Upper lobe of left lung (tissue), 4 donors: ENCODE data around the gene GOLGA6D.

Experiments used
- EP300 ChIP-seq, 4 donors: sonication (generic); formaldehyde crosslinking; IDR thresholded peaks; one replicate each; pipeline ENCODE4 v1.5.1; 2017; ENCODE audit warnings: antibody characterized with exemption in 4 of 4, control low read depth in 2 of 4
- POLR2AphosphoS5 ChIP-seq, 2 donors: sonication (generic); formaldehyde crosslinking; IDR thresholded peaks; one replicate each; pipeline ENCODE4 v1.5.1; 2017; ENCODE audit warnings: antibody characterized with exemption in 2 of 2
- TF ChIP-seq, protein P1 (sequence below), 6 experiments: fragments of 450-650 bp in 4 of 6; fragments of 200-600 bp in 2 of 6; sonication (generic) in 2 of 6; IDR thresholded peaks; one replicate each; pipeline ENCODE4 v1.5.1; 2016 to 2019; ENCODE audit warnings: antibody characterized with exemption in 6 of 6

DNA sequence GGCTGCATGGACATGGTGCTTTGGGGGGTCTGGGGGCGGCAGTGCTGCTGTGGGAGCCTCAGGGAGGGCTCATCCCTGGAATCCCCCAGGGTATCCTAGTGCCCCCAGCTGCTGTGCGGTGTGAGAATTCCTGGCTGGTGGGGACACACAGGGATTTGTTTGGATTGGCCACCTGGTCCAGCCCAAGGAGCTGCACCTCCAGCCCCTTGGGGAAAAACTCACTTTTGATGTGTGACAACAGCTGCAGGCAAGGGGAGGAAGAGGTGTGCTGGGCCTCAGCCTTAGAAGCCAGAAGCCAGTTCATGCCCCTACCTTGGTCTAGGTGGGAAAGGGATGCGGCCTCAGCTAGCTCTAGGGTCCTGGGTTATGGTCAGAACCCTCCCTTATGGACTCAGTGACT lies 44.9 kb downstream of the GOLGA6D start:
- TF ChIP-seq, protein P1, sequence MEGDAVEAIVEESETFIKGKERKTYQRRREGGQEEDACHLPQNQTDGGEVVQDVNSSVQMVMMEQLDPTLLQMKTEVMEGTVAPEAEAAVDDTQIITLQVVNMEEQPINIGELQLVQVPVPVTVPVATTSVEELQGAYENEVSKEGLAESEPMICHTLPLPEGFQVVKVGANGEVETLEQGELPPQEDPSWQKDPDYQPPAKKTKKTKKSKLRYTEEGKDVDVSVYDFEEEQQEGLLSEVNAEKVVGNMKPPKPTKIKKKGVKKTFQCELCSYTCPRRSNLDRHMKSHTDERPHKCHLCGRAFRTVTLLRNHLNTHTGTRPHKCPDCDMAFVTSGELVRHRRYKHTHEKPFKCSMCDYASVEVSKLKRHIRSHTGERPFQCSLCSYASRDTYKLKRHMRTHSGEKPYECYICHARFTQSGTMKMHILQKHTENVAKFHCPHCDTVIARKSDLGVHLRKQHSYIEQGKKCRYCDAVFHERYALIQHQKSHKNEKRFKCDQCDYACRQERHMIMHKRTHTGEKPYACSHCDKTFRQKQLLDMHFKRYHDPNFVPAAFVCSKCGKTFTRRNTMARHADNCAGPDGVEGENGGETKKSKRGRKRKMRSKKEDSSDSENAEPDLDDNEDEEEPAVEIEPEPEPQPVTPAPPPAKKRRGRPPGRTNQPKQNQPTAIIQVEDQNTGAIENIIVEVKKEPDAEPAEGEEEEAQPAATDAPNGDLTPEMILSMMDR (IDR thresholded peaks at IDR 0.05): no peak
- TF ChIP-seq POLR2AphosphoS5 (IDR thresholded peaks at IDR 0.05): no peak
- TF ChIP-seq EP300 (IDR thresholded peaks at IDR 0.05): no peak
